Measurements from ENCODE around the gene C15orf39. TPM values are rescaled to one million over a fixed set of nuclear protein-coding genes. Genes with fewer than 3 reads are reported as not detected.

The C15orf39 gene
- total and polyA plus RNA-seq, 9 of the 15 experiments (the other 6 are each of a cell fraction or from before 2014, with no cell fraction given) = 0.31 to 29.8 (median 4.4) TPM

- TF ChIP-seq RBM25 (IDR thresholded peaks at IDR 0.05; ENCODE audit: low read depth, low read length, severe bottlenecking) = no peak
- no peak for TF ChIP-seq ELK1 (CRISPR knock-in tag; IDR thresholded peaks at IDR 0.05)
- TF ChIP-seq ZFP91 (CRISPR knock-in tag; IDR thresholded peaks at IDR 0.05) = no peak
- no peak for TF ChIP-seq MGA (IDR thresholded peaks at IDR 0.05)
- no peak for TF ChIP-seq ZNF408 (CRISPR knock-in tag; IDR thresholded peaks at IDR 0.05; ENCODE audit: low read depth)
These were observed 35.8 kb downstream of the C15orf39 start (continued) for GRCh38 chr15:75237316-75237982.
